Colonic mucosa (tissue), 4 donors: ENCODE measurements around the gene ANKEF1. TPM values are rescaled to one million over a fixed set of nuclear protein-coding genes. Genes with fewer than 3 reads are reported as not detected.

Experiments used
- DNase-seq: peaks from one replicate; pipeline ENCODE4 v3.0.0-alpha.2; 2020
- H3K27ac ChIP-seq: fragments of 200-600 bp; one replicate; pipeline ENCODE4 v1.8.0; 2021
- H3K27me3 ChIP-seq: fragments of 200-600 bp; one replicate; pipeline ENCODE4 v1.8.0; 2021
- H3K36me3 ChIP-seq: fragments of 200-600 bp; one replicate; pipeline ENCODE4 v1.8.0; 2021
- H3K4me1 ChIP-seq: fragments of 200-600 bp; one replicate; pipeline ENCODE4 v1.8.0; 2021; ENCODE audit warnings: mild to moderate bottlenecking
- H3K4me3 ChIP-seq: fragments of 200-600 bp; one replicate; pipeline ENCODE4 v1.8.0; 2021
- H3K9ac ChIP-seq, 2 donors: one replicate each; pipeline ENCODE4 v1.7.0; 2013; ENCODE audit warnings: control low read depth in 2 of 2, low read depth in 2 of 2, low read length in 2 of 2
- H3K9me3 ChIP-seq: fragments of 200-600 bp; one replicate; pipeline ENCODE4 v1.8.0; 2021
- CTCF ChIP-seq: fragments of 200-600 bp; IDR thresholded peaks from one replicate; pipeline ENCODE4 v1.8.0; 2022; ENCODE audit warnings: antibody characterized with exemption, mild to moderate bottlenecking
- intact Hi-C: fragments of 100-400 bp; cut with DNase I; formaldehyde crosslinking; loops from one replicate; pipeline ENCODE4 v1.14.1; 2022
- total RNA-seq, 2 donors: library from RNA; stranded (reverse); fragmentation: NEBNext Ultra II Directional in 1 of 2; extraction: Animal tissue kit (Norgen Biotek cat#: 25700) in 1 of 2; gene quantifications; one replicate each; pipeline ENCODE4 v1.2.1, GENCODE V29; 2021
- donor health status: healthy.
- donor health status: DM: no; HTN: no; CAD: no.
- donor health status: DM: no; HTN: no; CAD: no.

ANKEF1 gene
- total RNA-seq, 2 donors from 2014 or later = 4.8 to 9.2 TPM

- no peak overlapping the region for H3K9ac ChIP-seq
- no peaks in the 10 kb centered on the region for H3K4me1 ChIP-seq
- H3K27ac ChIP-seq = no peak overlapping the region
- no peaks in the 10 kb centered on the region for H3K9me3 ChIP-seq
- intact Hi-C loops = no loop called here
- no peak for DNase-seq
- H3K36me3 ChIP-seq = no peaks in the 10 kb centered on the region
- H3K4me3 ChIP-seq = no peak overlapping the region
- no peak for TF ChIP-seq CTCF
- H3K27me3 ChIP-seq = no peaks in the 10 kb centered on the region
These were observed 16.4 kb downstream of the ANKEF1 start for GRCh38 chr20:10051185-10051584.

GRCh38 chr20:10059006-10059405 is 24.2 kb downstream of the ANKEF1 start:
- Histone ChIP-seq H3K27ac (no peak overlapping the region), H3K9me3 (no peaks in the 10 kb centered on the region), H3K4me1 (no peaks in the 10 kb centered on the region), H3K36me3 (no peaks in the 10 kb centered on the region), H3K4me3 (no peak overlapping the region), H3K27me3 (no peaks in the 10 kb centered on the region), H3K9ac (no peak overlapping the region)
- no peak for DNase-seq
- intact Hi-C loops = no loop called here
- no peak for TF ChIP-seq CTCF

- intact Hi-C loops = no loop called here
- no peak for DNase-seq
- H3K9me3 ChIP-seq = no peaks in the 10 kb centered on the region
These were observed 25.4 kb downstream of the ANKEF1 start for GRCh38 chr20:10060226-10060625.

GRCh38 chr20:10061641-10062040 is 26.9 kb downstream of the ANKEF1 start:
- DNase-seq = no peak
- Histone ChIP-seq H3K9me3 (no peaks in the 10 kb centered on the region), H3K4me3 (no peak overlapping the region), H3K4me1 (no peaks in the 10 kb centered on the region), H3K27me3 (no peaks in the 10 kb centered on the region), H3K27ac (no peak overlapping the region), H3K36me3 (no peaks in the 10 kb centered on the region), H3K9ac (no peak overlapping the region)
- TF ChIP-seq CTCF = no peak
- intact Hi-C loops = no loop called here

More at GRCh38 chr20:10060226-10060625, 25.4 kb downstream of the ANKEF1 start:
- Histone ChIP-seq H3K4me3 (no peak overlapping the region), H3K27ac (no peak overlapping the region), H3K9ac (no peak overlapping the region), H3K36me3 (no peaks in the 10 kb centered on the region), H3K27me3 (no peaks in the 10 kb centered on the region), H3K4me1 (no peaks in the 10 kb centered on the region)
- no peak for TF ChIP-seq CTCF

DNA sequence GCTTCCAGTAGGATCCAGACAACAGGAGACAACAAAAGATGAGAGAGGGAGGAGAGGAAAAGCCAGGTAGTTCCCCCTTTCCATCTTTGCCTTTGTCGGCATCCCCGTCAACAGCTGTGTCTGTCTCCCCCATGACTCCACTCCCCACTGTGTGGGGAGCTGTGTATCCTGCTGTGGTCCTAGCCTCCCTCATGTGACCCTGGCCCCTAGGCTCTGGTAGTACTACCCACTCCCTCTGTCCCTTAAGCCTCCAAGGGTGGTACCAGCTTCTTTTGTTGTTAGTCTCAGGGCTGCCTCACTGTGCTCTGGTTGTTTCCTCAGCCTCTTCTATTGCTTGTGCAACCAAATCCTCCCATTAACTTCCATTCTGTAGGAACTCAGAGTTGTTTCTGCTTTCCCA is 28.7 kb downstream of the ANKEF1 start:
- no peak for DNase-seq
- intact Hi-C loops = no loop called here
- H3K27ac ChIP-seq = no peak overlapping the region
- TF ChIP-seq CTCF = no peak
- H3K4me1 ChIP-seq = no peaks in the 10 kb centered on the region
- H3K9me3 ChIP-seq = no peaks in the 10 kb centered on the region
- H3K36me3 ChIP-seq = no peaks in the 10 kb centered on the region
- no peak overlapping the region for H3K4me3 ChIP-seq
- no peak overlapping the region for H3K9ac ChIP-seq
- no peaks in the 10 kb centered on the region for H3K27me3 ChIP-seq

DNA sequence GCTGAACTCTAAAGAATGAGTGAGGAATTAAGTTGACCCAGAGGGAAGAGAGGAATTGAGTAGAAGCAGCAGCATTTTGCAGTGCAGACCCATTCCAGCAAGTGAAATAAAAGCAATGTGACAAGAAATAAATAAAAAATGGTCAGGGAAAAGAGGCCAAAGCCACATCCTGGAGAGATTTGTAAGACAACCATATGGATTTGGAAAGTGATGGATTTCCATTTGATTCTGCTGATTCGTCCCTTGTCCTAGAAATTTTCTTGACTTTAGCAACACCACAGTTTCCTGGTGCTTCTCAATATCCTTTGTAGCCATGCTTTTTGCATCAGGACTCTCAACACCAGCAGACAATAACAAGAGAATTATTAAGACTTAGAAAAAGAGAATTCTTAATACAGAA is 29.8 kb downstream of the ANKEF1 start:
- DNase-seq = no peak
- Histone ChIP-seq H3K4me3 (no peak overlapping the region), H3K27me3 (no peaks in the 10 kb centered on the region), H3K4me1 (no peaks in the 10 kb centered on the region), H3K36me3 (no peaks in the 10 kb centered on the region), H3K27ac (no peak overlapping the region), H3K9ac (no peak overlapping the region), H3K9me3 (no peaks in the 10 kb centered on the region)
- no peak for TF ChIP-seq CTCF
- intact Hi-C loops = no loop called here
